Ishikawa (cell line): ENCODE data around the gene DEXI.

ENCODE experiments used
- CEBPB ChIP-seq: IDR thresholded peaks from 2 replicates; pipeline ENCODE4 v1.6.1; 2012
- CREB1 ChIP-seq: IDR thresholded peaks from 2 replicates; pipeline ENCODE4 v1.6.1; 2012; ENCODE audit warnings: low read depth
- EGR1 ChIP-seq: IDR thresholded peaks from 2 replicates; pipeline ENCODE4 v1.6.1; 2012
- EP300 ChIP-seq: IDR thresholded peaks from 2 replicates; pipeline ENCODE4 v1.6.1; 2012; ENCODE audit warnings: borderline replicate concordance
- FOXM1 ChIP-seq: IDR thresholded peaks from 2 replicates; pipeline ENCODE4 v1.6.1; 2012; ENCODE audit warnings: low read depth, borderline replicate concordance
- NFIC ChIP-seq: IDR thresholded peaks from 2 replicates; pipeline ENCODE4 v1.6.1; 2012
- RAD21 ChIP-seq: IDR thresholded peaks from 2 replicates; pipeline ENCODE4 v1.6.1; 2012; ENCODE audit warnings: low read depth
- REST ChIP-seq: IDR thresholded peaks from 2 replicates; pipeline ENCODE4 v1.6.1; 2012; ENCODE audit warnings: low read depth, mild to moderate bottlenecking
- TAF1 ChIP-seq: IDR thresholded peaks from 2 replicates; pipeline ENCODE4 v1.6.1; 2012; ENCODE audit warnings: low read depth, mild to moderate bottlenecking
- TCF12 ChIP-seq: IDR thresholded peaks from 2 replicates; pipeline ENCODE4 v1.6.1; 2012; ENCODE audit warnings: low read depth
- TEAD4 ChIP-seq: IDR thresholded peaks from 2 replicates; pipeline ENCODE4 v1.6.1; 2012
- YY1 ChIP-seq: IDR thresholded peaks from 2 replicates; pipeline ENCODE4 v1.6.1; 2012; ENCODE audit warnings: low read depth
- TF ChIP-seq, protein P1 (sequence below): IDR thresholded peaks from 2 replicates; pipeline ENCODE4 v1.6.1; 2012

- TF ChIP-seq CEBPB: no peak
- TF ChIP-seq, protein P1, sequence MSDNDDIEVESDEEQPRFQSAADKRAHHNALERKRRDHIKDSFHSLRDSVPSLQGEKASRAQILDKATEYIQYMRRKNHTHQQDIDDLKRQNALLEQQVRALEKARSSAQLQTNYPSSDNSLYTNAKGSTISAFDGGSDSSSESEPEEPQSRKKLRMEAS: no peak
- no peak for TF ChIP-seq REST
- no peak for TF ChIP-seq EP300
- TF ChIP-seq NFIC: no peak
- no peak for TF ChIP-seq TAF1
- TF ChIP-seq YY1: no peak
- TF ChIP-seq TEAD4: no peak
- no peak for TF ChIP-seq FOXM1
- TF ChIP-seq RAD21: no peak
- TF ChIP-seq CREB1: no peak
- no peak for TF ChIP-seq TCF12
- no peak for TF ChIP-seq EGR1
These were observed 60.7 kb downstream of the DEXI start for GRCh38 chr16:10881479-10882030.
